Ascending aorta (tissue), 2 donors: ENCODE measurements around the gene LCN6. TPM values are rescaled to one million over a fixed set of nuclear protein-coding genes. Genes with fewer than 3 reads are reported as not detected.

ENCODE experiments used
- DNase-seq, 2 donors: peaks; one replicate each; pipeline ENCODE4 v3.0.0-alpha.2; 2019; ENCODE audit warnings: low spot score in 2 of 2
- H3K27ac ChIP-seq, 2 donors: fragments of 200-600 bp; sonication (generic); one replicate each; pipeline ENCODE4 v1.5.1; 2016 to 2017; ENCODE audit warnings: mild to moderate bottlenecking in 1 of 2
- H3K27me3 ChIP-seq: fragments of 200-600 bp; sonication (generic); one replicate; pipeline ENCODE4 v1.5.1; 2017
- H3K36me3 ChIP-seq, 2 donors: fragments of 200-600 bp; sonication (generic); one replicate each; pipeline ENCODE4 v1.5.1; 2016
- H3K4me1 ChIP-seq, 2 donors: fragments of 200-600 bp; sonication (generic); one replicate each; pipeline ENCODE4 v1.5.1; 2016 to 2017; ENCODE audit warnings: mild to moderate bottlenecking in 1 of 2
- H3K4me3 ChIP-seq, 2 donors: fragments of 200-600 bp; sonication (generic); one replicate each; pipeline ENCODE4 v1.5.1; 2016 to 2017; ENCODE audit warnings: mild to moderate bottlenecking in 1 of 2
- H3K9me3 ChIP-seq, 2 donors: fragments of 200-600 bp; sonication (generic); one replicate each; pipeline ENCODE4 v1.5.1; 2016
- intact Hi-C: fragments of 100-400 bp; cut with DNase I; formaldehyde crosslinking; loops from one replicate; pipeline ENCODE4 v1.15.1; 2023
- total RNA-seq: library from RNA; depleted of rRNA; stranded (reverse); fragments of >200 nt; gene quantifications from one replicate; pipeline ENCODE4 v1.1.0, GENCODE V29; 2016
- TF ChIP-seq, protein P1 (sequence below), 3 experiments: fragments of 200-600 bp in 2 of 3; fragments of 450-650 bp in 1 of 3; sonication (generic) in 2 of 3; IDR thresholded peaks; one replicate each; pipeline ENCODE4 v1.5.1; 2016 to 2019; ENCODE audit warnings: antibody characterized with exemption in 3 of 3, mild to moderate bottlenecking in 1 of 3, moderate library complexity in 1 of 3

Gene LCN6
- total RNA-seq, 1 donor from 2014 or later = 130 TPM

DNA sequence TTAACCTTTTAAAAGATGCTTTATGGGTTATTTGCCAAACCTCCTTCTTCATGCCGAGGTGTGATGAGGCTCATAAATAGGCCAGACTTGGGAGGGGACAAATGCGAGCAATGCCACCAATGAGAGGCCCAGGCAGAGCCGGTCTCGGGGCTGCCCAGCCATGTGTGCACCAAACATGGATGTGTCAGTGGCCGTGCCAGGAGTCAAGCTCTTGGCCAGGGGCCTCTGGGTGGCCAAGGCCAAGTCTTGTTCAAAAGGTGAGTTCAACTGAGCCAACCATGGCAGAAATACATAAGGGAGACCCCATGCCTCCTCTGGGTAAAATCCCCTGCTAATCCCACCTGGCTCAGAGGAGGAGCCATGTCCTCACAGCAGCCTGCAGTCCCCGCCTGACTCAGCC is 26.9 kb upstream of the LCN6 start:
- no peak for DNase-seq
- H3K4me3 ChIP-seq = no peak overlapping the region
- H3K4me1 ChIP-seq = no peaks in the 10 kb centered on the region
- H3K9me3 ChIP-seq = peaks cover 0 to 4% of the 10 kb centered on the region in 2 donors
- TF ChIP-seq, protein P1, sequence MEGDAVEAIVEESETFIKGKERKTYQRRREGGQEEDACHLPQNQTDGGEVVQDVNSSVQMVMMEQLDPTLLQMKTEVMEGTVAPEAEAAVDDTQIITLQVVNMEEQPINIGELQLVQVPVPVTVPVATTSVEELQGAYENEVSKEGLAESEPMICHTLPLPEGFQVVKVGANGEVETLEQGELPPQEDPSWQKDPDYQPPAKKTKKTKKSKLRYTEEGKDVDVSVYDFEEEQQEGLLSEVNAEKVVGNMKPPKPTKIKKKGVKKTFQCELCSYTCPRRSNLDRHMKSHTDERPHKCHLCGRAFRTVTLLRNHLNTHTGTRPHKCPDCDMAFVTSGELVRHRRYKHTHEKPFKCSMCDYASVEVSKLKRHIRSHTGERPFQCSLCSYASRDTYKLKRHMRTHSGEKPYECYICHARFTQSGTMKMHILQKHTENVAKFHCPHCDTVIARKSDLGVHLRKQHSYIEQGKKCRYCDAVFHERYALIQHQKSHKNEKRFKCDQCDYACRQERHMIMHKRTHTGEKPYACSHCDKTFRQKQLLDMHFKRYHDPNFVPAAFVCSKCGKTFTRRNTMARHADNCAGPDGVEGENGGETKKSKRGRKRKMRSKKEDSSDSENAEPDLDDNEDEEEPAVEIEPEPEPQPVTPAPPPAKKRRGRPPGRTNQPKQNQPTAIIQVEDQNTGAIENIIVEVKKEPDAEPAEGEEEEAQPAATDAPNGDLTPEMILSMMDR (IDR thresholded peaks at IDR 0.05) = no peak
- no peak overlapping the region for H3K27ac ChIP-seq
- intact Hi-C loops = no loop called here
- no peaks in the 10 kb centered on the region for H3K27me3 ChIP-seq
- no peaks in the 10 kb centered on the region for H3K36me3 ChIP-seq

DNA sequence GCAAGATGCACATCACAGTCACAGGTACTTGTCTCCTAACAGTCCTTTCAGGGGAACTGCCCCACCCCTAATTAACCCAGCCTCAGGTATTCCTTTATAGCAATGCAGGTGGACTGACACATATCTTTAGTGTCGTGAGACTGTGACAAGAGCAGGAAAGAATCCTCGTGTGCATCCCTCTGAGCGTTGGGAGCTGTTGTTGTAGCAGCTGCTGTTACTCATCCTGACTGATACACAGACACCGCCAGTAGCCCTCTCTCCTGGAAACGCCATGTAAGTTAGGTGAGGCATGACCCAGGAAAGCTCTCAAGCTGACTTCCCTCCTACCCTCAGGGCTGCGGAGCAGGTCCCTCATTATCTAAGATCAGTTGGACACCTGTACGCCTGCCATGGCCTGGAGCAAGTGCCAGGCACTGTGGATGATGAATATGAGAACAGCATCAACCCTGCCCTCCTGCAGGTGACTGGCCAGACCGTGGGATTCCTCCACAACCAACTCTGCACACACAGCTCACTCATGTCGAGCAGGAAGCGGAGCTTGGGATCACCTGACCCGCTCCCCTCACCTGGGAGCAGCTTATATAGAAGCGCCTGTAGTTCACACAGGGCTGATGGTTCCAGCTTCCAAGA is 26.2 kb upstream of the LCN6 start:
- intact Hi-C loops = no loop called here
- TF ChIP-seq, protein P1 (IDR thresholded peaks at IDR 0.05) = no peak
- H3K36me3 ChIP-seq = no peaks in the 10 kb centered on the region
- no peaks in the 10 kb centered on the region for H3K4me1 ChIP-seq
- no peak overlapping the region for H3K4me3 ChIP-seq
- H3K27me3 ChIP-seq = peaks cover 4% of the 10 kb centered on the region
- no peak for DNase-seq
- no peak overlapping the region for H3K27ac ChIP-seq
- H3K9me3 ChIP-seq = peaks cover 0 to 4% of the 10 kb centered on the region in 2 donors

DNA sequence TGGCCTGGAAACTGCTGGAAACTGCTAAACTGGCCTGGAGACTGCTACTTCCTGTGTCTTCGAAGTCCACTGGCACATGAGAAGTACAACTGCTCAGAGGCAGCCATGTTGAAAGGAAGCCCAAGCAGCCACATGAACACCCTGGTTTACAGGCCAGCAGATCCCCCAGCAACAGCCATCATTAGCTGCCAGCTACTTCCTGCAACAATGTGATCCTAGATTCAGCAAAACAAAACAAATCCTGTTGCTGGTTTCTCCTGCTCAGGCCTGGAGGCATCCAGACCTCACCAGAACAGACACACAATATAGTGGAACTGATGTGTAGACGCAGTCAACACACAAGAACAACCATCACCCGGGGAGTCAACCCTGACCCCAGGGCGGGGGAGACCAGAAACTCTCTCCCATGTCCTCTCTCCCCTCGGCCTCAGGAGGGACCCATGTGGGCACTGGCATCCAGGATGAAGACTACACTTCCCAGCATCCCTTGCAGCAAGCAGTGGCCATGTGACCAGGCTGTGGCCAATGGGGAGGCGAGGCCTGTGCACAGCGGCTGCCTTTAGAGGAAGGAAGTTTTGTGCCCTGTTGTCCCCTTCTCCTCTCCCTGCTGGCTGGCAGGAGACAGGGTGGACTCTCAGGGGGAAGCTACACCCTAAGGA is 25.2 kb upstream of the LCN6 start:
- Histone ChIP-seq H3K27ac (no peak overlapping the region), H3K27me3 (peaks cover 4% of the 10 kb centered on the region), H3K9me3 (peaks cover 0 to 4% of the 10 kb centered on the region in 2 donors), H3K36me3 (no peaks in the 10 kb centered on the region), H3K4me1 (no peaks in the 10 kb centered on the region), H3K4me3 (no peak overlapping the region)
- TF ChIP-seq, protein P1 (IDR thresholded peaks at IDR 0.05) = no peak
- intact Hi-C loops = no loop called here
- DNase-seq = no peak

DNA sequence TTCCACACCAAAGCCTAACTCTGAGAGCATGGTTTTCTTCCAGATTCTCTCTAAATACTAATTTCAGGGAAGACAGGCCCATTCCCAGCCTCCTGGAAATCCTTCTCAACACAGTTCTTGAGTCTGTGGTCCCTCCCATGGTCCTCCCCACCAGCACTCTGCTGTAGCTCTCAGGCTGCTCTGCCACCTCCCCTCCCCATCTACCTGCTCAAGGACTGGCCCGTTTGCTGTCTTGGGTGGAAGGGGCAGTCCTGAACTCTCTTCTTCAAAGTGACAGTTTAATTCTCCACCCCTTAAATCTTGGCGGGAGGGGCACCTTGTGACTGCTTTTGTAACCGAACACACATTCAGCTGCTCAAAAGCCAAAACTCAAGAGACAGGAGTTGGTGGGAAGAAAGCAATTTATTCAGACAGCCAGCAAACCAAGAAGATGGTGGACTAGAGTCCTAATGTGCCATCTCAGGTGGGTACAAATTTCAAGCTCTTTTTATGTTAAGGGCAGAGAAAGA is 23.6 kb upstream of the LCN6 start:
- intact Hi-C loops = no loop called here
- Histone ChIP-seq H3K27ac (no peak overlapping the region), H3K4me3 (no peak overlapping the region), H3K9me3 (peaks cover 0 to 4% of the 10 kb centered on the region in 2 donors), H3K4me1 (no peaks in the 10 kb centered on the region), H3K27me3 (peaks cover 4% of the 10 kb centered on the region), H3K36me3 (no peaks in the 10 kb centered on the region)
- DNase-seq = no peak
- TF ChIP-seq, protein P1 (IDR thresholded peaks at IDR 0.05) = no peak

DNA sequence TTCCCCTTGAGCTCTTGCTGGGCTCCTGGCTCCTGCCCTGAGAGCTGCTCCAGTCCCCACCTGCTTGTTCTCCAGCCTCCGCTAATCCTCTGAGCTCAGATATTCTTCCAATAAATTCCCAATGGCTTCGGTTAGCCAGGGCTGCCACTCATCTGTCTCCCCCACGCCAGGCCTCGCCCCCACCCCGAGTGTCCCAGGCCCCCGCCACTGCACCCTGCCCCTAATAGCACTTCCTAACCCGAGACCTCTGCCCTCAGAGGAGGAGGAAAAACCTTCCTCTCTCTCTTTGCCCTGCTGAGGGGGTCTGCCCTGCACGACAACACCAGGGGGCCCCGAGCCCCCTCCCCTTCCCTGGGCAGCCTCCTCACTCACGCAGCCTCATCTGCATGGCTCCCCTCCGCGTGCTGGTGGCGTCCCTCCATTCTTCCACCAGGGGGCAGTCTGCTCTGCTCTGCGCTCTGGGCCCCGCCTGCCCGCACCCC is 21.4 kb upstream of the LCN6 start:
- no peak for DNase-seq
- Histone ChIP-seq H3K27me3 (peaks cover 4% of the 10 kb centered on the region), H3K4me3 (no peak overlapping the region), H3K9me3 (peaks cover 0 to 4% of the 10 kb centered on the region in 2 donors), H3K4me1 (no peaks in the 10 kb centered on the region), H3K36me3 (no peaks in the 10 kb centered on the region), H3K27ac (no peak overlapping the region)
- intact Hi-C loops = no loop called here
- TF ChIP-seq, protein P1 (IDR thresholded peaks at IDR 0.05) = peak in 2 of 3 experiments; percentile 25 to 44
